Activated CD4-positive, CD25-positive, alpha-beta regulatory T cell treated with anti-CD3 and anti-CD28 coated beads, Interleukin-2, amount 50 U/mL, for 16 hours (primary cell): ENCODE measurements around the gene YAF2.

Experiments used
- DNase-seq: peaks from one replicate; pipeline ENCODE4 v3.0.0-alpha.2; 2020; ENCODE audit warnings: low read depth, low spot score

The YAF2 gene

DNA sequence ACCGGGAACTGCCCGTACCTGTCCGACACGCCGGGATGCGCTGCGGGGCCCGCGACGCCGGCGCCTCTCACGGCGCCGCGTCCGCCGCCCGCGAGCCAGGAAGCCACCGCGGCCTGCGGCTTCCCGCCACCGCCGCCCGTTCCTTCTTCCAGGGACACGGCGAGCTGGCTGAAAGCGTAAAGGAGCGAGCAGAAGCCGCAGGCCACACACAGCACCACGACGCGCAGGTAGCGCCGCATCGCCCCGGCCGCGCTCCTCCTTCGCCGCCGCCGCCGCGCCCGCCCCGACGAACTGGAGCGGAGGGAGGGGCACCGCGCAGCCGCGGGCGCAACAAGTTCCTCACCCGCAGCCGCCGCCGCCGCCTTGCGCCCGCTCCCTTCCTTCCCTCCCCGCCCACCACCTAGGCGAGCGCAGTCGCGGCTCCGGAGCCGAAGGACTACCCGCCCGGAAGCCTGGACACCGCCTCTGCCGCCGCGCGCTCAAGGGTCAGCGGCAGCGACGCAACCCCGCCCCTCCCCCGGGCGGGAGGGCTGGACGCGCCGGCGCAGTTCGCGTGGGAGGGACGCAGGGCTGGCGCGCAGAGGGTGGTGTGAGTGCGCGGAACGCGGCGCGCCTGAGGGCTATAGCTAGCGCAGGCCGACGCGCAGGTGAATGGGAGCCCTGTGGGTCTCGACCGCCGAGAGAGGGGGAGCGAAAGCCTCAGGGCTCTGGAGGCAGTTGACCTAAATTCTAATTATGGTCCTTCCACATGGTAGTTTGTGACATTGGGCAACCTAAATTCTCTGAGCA is 93.4 kb downstream of the YAF2 start, which contains the start of gene GXYLT1:
Gene GXYLT1 (minus strand): TSS at position 467 of the 789 bp plus-strand sequence. CDS start 228 bp downstream, at position 239.
- DNase-seq = peak; percentile 53

DNA sequence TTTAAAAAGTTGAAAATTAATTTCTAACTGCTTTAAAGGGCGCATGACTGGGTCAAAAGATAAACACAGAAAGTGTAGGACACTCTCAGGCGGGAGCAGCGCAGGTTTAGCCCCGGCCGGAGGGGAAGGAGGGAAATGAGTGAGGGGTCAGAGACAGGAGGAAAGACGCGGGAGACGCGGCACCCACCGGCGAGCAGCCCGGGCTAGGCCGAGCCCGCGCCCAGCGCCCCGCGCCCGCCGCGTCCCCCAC is 94.0 kb downstream of the YAF2 start:
- no peak for DNase-seq

DNA sequence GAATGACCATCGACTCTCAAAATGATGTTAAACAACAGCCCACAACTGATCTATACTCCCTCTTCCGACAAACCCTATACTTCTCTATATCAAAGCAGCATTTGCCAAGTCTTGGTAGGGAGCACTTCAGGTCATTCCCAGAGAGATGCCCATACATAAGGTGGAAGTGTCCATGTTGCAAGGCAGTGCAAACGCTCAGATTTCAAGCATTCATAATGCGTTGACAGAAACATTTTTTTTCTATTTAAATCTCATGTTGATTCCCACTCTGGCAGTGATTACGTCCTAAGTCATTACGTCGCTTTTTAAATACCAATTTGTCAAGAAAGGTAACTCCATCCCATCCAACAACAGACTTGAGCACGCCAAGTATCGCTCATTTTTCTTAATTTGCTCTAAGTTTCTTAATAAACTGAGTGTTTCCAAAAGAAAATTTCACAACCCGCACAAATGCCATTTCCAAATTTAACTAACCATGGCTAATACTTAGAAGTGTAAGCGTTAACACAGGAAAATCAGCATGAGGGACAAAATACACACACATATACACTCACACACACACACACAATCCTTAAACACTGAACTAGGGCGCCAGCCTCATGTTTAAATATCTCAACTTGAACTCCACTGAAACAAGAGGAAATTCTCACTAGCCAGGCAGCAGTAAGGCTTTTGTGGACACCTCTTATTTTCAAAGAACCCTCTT is 94.4 kb downstream of the YAF2 start:
- DNase-seq = no peak

DNA sequence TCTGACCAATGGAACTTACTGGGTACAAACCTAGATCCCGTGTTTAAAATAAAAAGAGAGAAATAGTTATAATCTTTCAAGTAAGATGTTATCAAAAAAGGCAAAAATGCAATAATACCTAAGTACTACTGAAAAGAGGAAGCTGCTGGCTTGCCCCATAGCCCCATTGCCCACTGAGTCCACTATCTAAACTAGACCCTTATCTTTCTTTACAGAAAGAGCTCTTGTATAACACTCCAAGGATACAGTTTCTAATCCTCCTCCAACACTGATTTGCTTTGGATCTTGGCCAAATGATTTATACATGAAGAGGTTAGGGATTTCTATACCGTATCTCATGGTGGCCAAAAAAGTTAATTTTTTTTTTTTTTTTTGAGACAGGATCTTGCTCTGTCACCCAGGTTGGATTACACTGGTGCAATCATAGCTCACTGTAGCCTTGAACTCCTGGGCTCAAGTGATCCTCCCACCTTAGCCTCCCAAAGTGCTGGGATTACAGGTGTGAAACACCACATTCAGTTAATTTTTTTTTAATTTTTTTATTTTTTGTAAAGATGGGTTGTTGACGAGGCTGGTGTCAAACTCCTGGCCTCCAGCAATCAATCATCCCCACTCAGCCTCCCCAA is 96.0 kb downstream of the YAF2 start:
- no peak for DNase-seq

DNA sequence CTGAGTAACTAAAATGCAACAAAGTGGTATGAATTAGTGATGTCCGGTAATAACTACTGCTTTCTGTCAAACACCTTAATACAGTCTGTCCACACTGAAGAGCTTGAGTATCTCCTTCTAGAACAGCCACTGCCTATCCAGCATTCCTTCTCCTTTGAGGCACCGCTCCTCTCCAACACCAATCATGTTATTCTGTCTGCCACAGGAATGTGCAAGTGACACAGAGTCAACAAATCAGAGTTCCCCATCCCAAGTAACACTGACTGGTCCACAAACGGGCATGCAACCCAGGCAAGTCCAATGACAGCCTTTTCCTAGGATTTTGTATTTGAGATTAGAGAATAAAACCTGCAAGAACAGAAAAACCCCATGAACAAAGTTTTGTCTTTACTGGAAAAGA is 97.1 kb downstream of the YAF2 start:
- no peak for DNase-seq

DNA sequence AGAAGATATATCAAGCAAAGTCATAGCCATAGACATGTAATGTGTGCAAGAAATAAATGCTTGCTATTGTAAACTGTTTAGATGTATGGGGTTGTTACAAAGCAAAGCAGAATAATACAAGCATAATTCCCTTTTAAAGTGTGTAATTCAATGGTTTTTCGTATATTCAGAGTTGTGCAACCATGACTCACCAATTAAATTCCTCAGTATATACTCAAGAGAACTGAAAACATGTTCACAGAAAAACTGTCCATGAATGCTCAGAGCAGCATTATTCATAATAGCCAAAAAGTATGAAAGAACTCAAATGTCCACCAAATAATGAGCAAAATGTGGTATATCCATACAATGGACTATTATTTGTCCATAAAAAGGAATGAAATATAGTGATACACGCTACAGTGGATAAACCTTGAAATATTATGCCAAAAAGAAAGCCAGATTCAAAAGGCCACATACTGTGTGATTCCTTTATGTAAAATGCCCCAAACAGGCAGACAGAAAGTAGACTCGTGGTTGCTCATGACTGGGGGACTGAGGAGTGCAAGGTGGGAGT is 102.7 kb downstream of the YAF2 start:
- no peak for DNase-seq

DNA sequence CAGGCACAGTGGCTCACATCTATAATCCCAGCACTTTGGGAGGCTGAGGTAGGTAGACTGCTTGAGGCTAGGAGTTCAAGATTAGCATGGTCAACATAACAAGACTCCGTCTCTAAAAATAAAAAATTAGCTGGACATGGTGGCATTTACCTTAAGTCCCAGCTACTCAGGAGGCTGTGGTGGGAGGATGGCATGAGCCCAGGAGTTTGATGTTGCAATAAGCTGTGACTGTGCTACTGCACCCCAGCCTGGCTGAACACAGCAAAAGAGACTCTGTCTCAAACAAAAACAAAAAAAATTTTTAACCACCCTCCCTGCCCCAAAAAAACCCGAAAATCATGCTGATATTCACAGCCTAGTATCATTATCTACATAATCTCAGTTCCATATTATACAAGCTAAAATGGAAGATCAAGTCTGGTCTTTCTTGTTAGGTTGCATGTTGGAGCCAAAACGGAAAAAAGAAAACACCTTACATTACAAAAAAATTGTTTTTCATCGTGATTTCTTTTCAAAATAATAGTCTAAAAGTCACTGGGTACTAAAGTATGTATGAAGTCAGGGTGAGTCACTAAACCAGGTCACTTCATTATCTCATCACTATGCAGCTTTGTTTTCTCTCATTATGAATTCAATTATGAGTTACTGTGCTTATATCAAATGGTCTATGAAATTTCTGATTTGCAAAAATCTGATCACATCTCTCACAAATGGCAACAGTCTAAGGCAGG is 107.2 kb downstream of the YAF2 start:
- no peak for DNase-seq

DNA sequence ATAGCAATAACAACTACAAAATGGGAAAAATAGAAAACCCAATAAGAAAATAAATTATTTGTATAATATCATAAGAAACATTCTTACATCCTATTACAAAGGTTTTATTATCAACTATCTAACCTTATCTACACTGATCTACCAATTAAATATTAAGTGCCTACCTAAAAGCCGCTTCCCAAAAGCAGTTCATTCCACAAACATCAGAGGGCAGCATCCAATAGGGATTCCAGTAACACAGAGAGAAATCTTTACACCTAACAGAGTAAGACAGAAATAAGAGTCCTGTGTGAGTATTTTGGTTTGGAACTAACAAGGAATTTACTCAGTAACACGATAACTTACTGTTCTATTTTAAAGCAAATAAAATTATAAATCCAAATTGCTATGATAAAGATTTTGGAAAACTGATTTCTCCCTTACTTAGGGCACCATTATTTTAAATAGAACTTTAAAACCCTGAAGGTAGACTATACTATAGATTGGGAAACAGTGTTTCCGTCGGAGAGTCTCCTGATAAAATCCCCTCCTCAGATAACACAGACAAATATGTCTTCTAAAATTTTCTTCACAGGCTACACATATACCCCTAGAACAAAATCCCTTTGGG is 108.3 kb downstream of the YAF2 start:
- DNase-seq = no peak

DNA sequence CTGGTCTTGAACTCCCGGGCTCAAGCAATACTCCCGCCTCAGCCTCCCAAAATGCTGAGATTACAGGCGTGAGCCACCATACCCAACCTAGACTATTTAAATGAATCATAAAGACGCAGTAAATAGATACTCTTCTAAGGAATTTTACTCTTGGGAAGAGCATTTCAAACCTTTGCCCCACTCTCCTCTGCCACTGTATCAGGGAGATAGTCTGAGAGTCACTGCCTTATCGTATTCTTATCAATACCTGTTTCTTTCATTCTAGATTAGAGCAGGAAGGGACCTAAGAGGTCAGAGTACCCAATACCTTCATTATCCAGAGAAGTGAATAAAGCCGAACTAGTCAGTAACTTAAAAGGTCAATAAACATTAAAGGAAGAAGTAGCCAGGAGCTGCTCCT is 109.2 kb downstream of the YAF2 start:
- no peak for DNase-seq

DNA sequence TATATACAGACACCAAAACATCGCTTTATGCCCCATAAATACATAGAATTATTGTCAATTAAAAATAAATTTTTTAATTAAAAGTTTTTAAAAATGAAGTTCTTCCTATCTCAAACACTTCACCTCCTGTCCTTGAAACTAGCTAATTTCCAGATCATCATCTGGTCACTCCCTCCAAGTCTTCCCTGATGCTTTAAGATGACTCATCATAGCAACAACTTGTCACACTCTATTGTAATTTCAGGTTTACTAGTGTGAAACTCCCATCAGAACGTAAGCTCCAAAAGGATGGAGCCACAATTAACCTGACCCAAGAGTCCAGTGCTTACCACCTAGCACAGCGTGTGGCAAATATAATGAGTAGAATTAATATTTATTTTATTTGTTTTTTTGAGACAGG is 109.7 kb downstream of the YAF2 start:
- DNase-seq = no peak

DNA sequence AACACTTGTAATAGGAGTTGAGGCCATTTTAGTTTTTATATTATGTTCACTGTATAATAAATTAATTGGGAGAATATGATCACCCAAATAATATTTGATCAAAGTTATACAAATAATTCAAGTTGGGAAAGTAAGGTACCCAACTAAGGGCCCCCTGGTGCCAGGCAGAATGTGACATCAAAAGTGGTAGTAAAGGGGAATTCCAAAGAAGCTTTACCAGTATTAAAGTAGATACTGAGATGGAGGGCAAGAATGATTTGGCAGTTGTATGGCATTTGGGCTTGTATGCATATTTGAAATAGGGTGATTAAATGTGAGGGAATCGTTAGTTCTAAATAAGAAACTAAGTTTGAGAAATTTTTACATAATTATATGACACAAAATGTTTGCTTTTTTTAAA is 111.1 kb downstream of the YAF2 start:
- DNase-seq = no peak

DNA sequence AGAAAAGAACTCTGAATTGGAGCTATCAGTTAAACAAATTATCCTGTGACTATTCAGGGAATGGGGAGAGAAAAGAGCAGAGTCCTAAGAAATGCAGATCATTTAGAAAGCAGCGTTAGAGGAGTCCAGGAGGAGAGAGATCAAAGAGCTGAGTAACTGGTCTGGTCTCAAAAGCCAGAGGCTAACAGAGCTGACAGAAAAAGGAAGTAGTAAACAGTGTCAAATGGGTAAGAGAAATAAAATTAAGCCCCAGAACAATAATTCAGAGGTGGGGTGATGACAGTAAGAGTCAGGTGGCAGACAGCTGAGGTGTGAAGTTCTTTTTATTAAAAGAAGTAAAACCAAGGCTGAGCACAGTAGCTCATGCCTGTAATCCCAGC is 112.7 kb downstream of the YAF2 start:
- DNase-seq = no peak

DNA sequence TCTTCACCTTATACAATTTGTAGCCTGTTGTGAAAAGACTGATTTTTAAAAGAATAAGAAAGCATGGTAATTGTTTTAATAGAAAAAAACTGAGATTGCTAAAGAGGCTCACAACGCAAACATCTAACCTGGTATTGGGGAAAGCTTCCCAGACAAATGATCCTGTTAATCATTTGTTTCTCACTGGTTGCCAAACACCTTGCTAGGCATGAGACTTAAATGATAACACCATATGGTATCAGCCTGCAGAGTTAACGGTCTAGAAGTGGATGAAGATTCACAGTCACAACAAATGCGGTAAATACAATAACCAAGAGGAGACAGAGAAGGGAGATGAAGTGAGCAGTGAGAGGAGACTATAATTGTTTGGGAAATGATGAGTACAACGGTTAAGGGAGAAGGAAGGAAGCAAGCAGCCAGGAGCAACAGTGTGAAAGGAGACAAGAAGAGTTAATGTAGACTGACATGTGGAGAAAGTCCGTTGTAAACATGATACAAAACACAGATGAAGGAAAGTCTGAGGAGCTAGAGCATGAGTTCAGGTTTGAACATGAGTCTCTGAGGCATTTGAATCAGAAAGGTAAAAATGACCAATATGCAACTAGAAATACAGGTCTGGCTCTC is 113.2 kb downstream of the YAF2 start:
- no peak for DNase-seq

DNA sequence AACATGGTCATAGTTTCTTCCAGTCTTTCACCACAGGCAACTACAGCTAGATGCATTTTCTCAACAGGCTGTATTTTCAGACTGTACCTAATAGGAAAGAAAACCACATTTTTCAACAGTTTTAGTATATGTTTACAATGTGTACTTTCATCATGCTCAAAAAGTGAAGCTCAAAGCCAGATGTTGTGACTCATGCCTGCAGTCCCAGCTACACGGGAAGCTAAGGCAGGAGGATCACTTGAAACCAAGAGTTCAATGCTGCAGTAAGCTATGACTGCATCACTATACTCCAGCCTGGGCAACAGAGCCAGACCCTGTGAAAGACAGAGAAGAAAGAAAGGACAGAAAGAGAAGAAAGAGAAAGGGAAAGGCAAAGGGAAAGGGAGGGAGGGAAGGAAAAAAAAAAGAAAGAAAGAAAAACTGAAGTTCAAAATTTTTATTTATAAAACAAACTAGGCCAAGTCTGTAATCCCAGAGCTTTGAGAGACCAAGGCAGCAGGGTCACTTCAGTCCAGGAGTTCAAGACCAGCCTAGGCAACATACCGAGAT is 118.9 kb downstream of the YAF2 start:
- DNase-seq = no peak

DNA sequence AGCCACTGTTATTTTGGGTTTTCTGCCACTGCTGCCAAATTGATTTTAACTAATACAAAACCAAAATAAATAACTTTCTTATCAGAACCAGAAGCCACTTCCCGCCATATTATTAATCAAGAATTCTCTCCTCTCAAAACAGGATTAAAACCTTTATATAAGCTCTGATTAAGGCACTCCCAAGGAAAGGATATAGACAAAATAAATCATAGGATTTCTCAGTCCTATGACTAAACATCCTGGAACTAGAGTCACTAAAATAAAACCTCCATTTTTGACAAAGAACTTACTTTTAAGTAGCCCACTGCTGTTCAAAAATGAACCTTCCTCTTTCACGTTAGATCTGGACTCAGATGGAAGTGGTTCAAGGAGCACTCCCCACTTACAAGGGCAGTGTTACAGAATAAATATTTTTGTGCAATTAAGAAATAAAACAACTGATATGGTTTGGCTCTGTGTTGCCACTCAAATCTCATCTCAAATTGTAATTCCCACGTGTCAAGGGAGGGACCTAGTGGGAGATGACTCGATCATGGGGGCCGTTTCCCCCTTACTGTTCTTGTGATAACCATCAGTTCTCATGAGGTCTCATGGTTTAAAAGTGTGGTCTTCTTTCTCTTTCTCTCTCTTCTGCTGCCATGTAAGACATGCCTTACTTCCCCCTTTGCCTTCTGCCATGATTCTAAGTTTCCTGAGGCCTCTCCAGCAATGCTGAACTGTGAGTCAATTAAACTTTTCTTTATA is 119.7 kb downstream of the YAF2 start:
- DNase-seq = no peak

DNA sequence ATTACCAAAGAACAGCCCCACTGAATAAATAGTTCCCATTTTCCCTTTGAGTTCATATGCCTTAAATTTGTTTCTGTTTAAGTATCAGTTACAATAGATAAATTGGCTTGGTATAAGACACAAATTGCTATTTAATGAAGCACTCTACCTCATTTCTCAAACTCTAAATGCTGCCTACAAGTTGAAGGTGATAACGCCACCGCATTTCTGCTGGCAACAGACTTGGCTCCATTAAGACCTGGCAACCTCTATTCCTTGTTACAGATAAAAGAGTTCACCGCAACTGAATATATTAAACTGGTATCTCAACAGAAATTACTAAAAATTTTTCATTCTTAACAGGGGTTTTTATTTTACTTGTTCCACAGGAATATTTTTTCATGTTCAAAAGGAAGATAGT is 129.0 kb downstream of the YAF2 start:
- DNase-seq = no peak
